Stimulated activated CD8-positive, alpha-beta memory T cell treated with anti-CD3 and anti-CD28 coated beads, Interleukin-7, amount 100 ng/mL, for 48 hours (primary cell): Measurements from ENCODE around the gene CLEC18B.
A peak's percentile ranks its signal among the peaks of the same experiment; 100 is the strongest.
"Not testable (repeated sequence)": the region's sequence is repeated elsewhere in the genome, so short reads cannot be mapped to it uniquely, and the experiment has no call there.

Source experiments
- DNase-seq, 2 donors: peaks; one replicate each; pipeline ENCODE4 v3.0.0-alpha.2; 2020; ENCODE audit warnings: low read depth in 1 of 2; ENCODE audit errors: extremely low read depth in 1 of 2

The CLEC18B gene

DNA sequence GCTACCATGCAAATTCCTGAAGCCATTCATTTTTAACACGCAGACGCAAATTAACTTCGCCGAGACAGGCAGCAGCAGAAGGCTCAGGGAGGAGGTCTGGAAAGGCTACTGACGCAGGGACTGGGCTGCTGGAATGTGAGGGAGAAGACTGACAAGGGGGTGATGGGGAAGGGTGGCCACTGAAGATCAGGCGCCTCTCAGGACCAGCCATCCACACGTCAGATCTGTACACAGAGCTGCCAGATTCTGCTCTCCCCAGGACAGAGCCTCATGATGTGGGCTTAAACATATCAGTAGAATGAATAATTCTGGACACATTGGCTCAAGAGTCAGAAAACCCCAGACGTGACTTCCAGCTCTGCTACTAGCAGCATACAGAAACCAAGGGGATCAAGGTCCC, 25.6 kb upstream of the CLEC18B start:
- DNase-seq = no peak

DNA sequence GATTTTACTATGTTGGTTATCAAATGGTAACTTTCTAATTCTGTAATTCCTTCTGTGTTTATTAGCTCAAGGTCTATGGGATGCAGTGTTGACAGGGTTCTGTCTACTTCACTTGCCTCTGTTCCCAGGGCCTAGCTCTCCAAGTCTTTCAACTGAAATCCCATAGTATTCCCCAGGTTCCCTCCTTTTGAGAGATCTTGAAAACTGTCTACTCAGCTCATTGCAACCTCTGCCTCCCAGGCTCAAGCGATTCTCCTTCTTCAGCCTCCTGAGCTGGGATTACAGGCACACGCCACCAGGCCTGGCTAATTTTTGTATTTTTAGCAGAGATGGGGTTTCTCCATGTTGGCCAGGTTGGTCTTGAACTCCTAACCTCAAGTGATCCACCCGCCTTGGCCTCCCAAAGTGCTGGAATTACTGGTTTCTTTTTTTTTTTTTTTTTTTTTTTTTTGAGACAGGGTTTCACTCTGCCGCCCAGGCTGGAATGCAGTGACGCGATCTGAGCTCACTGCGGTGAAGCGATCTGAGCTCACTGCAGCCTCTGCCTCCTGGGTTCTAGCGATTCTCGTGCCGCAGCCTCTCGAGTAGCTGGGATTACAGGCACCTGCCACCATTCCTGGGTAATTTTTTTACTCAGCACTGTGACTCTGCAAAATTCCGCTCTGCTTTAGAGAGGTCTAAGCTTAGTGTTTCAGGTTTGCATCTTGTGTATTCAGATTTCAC, 22.5 kb upstream of the CLEC18B start:
- not testable (repeated sequence) for DNase-seq

GRCh38 chr16:74439685-74440084, 18.4 kb upstream of the CLEC18B start:
- DNase-seq = no peak

DNA sequence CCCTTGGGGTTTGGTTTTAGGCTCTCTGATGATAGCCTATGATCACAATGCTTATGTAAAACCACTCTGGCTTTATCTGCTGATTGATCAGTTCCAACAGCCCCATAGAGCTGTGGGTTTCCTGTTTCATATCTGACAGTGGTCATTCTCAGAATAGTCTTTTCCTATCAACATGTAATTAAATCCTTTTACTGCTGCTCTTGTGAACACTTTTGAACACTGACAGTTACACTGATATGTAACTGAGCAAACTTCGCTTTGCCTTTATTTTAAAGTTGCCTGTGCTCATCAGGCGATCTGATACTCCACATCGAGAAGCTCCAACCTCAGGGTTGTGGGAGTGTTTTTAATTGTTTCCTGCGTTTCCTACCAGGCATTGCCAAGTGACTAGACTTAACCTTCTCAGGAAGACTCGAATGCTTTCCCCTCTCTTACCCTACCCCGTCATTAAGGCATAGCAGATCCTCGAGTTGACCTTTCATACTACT, 17.3 kb upstream of the CLEC18B start:
- DNase-seq = no peak

- no peak for DNase-seq
These were observed 10.2 kb upstream of the CLEC18B start for GRCh38 chr16:74431516-74431915.

GRCh38 chr16:74430036-74430712, 8.9 kb upstream of the CLEC18B start:
- peak in 1 of 2 donors; percentile 14 for DNase-seq

GRCh38 chr16:74428493-74428892, 7.2 kb upstream of the CLEC18B start:
- DNase-seq = not testable (repeated sequence)

DNA sequence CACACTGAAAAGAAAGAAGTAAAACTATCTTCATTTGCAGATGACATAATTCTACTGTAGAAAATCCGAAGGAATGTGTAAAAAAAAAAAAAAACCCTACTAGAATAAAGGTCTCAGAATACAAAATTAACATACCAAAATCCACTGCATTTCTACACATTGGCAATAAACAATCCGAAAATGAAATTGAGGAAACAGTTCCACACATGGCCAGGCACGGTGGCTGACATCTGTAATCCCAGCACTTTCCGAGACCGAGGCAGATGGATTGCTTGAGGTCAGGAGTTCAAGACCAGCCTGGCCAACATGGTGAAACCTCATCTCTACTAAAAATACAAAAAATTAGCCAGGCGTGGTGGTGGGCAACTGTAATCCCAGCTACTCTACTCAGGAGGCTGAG, 4.5 kb upstream of the CLEC18B start:
- not testable (repeated sequence) for DNase-seq

GRCh38 chr16:74423721-74424120, 2.4 kb upstream of the CLEC18B start:
- DNase-seq = not testable (repeated sequence)

DNA sequence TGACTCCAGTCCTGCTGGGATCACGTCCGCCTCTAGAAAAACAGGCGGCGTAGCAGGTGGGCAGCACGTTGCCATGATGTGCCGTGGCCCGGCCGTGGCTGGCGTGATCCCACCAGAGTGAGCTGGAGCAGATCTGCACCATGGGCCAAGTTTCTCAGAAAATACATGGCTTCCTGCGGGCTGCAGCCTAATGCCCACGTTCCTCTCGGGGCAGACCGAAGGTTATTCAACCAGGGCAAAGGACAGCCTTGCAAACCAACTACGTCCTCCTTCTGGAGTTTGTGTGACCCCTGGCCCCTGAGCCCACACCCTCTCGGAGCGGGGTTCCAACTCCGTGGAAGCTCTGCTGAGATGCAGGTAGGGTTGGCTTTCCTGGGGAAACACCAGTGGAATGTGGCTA, 808 bp upstream of the CLEC18B start:
- not testable (repeated sequence) for DNase-seq

DNA sequence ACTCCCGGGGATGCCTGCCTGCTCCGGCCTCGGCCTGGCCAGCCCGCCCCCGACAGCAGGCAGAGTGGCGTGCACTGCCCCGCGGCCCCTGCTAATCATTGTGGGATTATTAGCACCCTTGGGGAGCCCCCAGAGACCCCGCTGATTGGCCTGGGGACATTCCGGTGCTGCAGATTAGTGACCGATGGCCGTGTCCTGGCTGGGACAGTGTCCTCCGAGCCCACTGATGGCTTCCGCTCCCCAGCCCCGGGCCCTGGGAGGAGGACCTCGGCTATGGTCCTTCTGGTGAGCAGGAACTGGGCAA, 156 bp upstream of the CLEC18B start:
- DNase-seq = not testable (repeated sequence)

- not testable (repeated sequence) for DNase-seq
These were observed 1.5 kb downstream of the CLEC18B start for GRCh38 chr16:74419811-74420210.

DNA sequence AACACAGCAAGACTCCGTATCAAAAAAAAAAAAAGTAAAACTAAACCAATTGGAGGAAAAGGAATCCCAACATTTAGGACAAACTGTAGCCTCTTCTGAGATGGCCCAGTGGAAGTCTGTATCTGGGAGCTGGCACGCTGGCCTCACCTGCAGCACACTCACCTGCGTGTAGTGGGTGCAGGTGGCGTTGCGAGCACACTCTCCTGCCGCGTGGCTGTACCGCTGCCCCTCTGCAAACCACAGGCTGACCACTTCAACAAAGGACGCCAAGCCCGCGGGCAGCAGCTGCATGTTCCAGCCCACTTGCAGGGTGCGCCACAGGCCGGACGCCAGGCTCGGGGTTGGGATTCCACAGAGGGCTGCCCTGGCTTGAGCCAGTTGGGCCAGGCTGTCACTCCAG, 3.4 kb downstream of the CLEC18B start:
- not testable (repeated sequence) for DNase-seq

DNA sequence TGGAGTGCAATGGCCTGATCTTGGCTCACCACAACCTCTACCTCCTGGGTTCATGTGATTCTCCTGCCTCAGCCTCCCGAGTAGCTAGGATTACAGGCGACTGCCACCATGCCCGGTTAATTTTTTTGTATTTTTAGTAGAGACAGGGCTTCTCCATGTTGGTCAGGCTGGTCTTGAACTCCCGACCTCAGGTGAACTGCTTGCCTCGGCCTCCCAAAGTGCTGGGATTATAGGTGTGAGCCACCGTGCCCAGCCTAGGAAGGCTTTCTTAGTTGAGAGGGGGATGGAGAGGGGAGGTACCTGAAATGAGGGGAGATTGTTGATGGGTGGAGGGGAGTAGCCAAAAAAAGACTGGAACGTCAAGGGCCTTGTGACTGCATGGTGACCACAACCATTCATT, 7.4 kb downstream of the CLEC18B start:
- not testable (repeated sequence) for DNase-seq

- not testable (repeated sequence) for DNase-seq
These were observed 7.8 kb downstream of the CLEC18B start for GRCh38 chr16:74413485-74413884.

GRCh38 chr16:74412775-74413390, 8.4 kb downstream of the CLEC18B start:
- not testable (repeated sequence) for DNase-seq

- not testable (repeated sequence) for DNase-seq
These were observed 9.0 kb downstream of the CLEC18B start for GRCh38 chr16:74412138-74412774.

DNA sequence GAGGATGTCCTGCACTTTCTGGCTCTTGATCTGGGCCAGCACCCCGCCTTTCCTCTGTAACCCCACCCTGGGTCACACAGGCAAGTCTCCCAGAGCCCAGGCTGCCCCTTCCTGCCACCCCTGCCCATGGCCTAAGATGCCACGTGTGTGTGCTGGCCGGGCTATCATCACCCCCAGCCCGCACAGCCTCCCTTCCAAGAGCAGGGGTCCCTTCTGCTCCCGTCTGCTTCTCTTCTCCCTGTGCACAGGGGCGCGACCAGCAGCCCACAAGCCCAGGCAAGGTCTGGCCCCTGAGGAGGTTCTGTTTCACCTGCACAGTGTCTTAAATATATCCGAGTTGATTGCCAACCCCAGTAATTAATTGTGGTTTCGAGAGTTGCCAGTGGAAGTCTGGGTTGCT, 10.3 kb downstream of the CLEC18B start:
- not testable (repeated sequence) for DNase-seq

DNA sequence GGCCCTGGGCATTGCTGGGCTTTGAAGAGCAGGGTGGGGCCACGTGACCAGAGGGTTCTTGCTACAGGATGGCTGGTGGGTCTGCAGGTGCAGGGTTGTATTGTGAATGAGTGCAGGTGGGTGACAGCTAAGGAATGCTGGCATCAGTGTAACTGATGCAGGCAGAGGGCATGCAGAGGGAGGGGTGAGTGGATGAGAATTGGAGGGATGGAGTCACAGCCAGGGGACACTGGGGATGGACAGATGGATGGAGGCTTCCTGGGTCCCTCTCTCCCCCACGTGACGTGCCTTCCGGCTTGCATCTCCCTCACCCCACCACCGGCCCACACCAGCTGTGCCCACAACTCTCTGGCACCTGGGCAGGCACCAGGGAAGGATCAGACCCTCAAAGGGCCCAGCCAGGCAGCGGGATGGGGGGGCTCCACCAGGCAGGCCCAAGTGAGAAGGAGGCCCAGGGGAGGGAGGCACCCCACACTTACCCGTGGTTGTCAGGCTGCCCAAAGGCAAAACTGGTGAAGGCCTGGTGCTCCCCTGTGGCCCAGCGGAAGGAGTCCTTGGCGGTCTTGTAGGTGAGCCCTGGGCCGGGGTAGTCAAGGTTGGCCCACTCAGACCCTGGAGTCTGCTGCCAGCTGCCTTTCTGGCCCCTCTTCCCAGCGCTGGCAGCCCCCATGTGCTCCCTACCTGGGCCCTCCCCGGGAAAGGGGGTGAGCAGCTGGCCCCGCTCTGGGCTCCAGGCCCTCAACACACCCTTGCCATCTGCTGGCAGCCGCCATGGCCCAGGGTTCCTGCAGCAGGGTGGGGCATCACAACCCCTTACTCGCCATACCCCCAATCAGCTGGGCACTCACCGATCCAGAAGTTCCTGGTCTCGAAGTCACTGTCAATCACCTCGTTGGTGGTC, 11.0 kb downstream of the CLEC18B start:
- not testable (repeated sequence) for DNase-seq

DNA sequence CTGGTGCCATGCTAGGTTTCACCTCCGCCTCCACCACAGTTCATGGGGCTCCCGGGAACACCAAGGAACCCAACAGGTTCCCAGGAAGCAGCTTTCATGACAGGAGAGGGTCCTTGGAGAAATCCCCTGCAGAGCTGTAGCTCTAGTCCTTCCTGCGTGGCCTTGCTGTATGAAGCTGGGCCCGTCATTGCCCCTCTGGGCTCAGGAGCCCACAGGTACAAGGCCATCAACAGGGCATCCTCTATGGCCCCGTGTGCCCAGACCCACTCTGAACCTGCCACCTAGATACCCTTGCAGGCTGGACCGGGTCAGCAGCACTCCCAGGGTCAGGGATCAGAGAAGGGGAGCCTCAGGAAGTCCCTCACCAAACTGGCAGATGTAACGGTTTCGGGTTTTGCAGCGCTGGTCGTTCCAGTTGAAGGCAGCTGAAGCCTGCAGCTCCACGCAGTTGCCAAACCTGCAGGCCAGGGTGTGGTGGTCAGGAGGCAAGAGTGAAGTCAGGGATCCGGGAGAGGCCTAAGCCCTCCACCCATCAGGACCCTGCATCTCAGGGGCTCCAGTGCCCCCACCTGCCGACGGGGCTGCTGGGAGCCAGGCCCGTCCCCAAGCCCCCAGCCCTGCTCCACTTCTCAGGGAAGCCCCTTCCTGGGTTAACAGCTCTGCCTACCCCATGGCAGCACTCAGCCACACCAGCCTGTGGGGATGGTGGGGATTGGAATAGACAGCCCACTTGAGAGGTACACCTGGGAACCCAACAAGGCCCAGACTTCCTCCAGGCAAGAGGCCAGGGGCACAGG, 11.9 kb downstream of the CLEC18B start:
- not testable (repeated sequence) for DNase-seq
